ENCODE measurements around the gene KCNJ12.

The KCNJ12 gene

GRCh38 chr17:21382560-21383495 is 6.7 kb downstream of the KCNJ12 start:
- no peak for TF ChIP-seq CTCF (IDR thresholded peaks at IDR 0.05; ENCODE audit: low read depth, low read length)
- H3K4me3 ChIP-seq (replicated peaks in 1 of 2; ENCODE audit: low read depth in 2 of 2, low read length in 2 of 2), result no peak overlapping the region

GRCh38 chr17:21385281-21385845 is 9.2 kb downstream of the KCNJ12 start:
- TF ChIP-seq CTCF (IDR thresholded peaks at IDR 0.05; ENCODE audit: low read depth, low read length), result no peak
- H3K4me3 ChIP-seq (replicated peaks in 1 of 2; ENCODE audit: low read depth in 2 of 2, low read length in 2 of 2), result no peak overlapping the region
- no peak for DNase-seq (ENCODE audit: low read depth in 2 of 2)

More at GRCh38 chr17:21382560-21383495, 6.7 kb downstream of the KCNJ12 start:
- DNase-seq (ENCODE audit: low read depth in 2 of 2), result no peak

GRCh38 chr17:21387616-21388015 is 11.5 kb downstream of the KCNJ12 start:
- no peak for TF ChIP-seq CTCF (IDR thresholded peaks at IDR 0.05; ENCODE audit: low read depth, low read length)
- no peak overlapping the region for H3K4me3 ChIP-seq (replicated peaks in 1 of 2; ENCODE audit: low read depth in 2 of 2, low read length in 2 of 2)

GRCh38 chr17:21388066-21388465 is 11.9 kb downstream of the KCNJ12 start:
- DNase-seq (ENCODE audit: low read depth in 2 of 2), result no peak
- no peak for TF ChIP-seq CTCF (IDR thresholded peaks at IDR 0.05; ENCODE audit: low read depth, low read length)

More at GRCh38 chr17:21387616-21388015, 11.5 kb downstream of the KCNJ12 start:
- no peak for DNase-seq (ENCODE audit: low read depth in 2 of 2)

GRCh38 chr17:21388944-21389343 is 12.8 kb downstream of the KCNJ12 start:
- no peak for DNase-seq (ENCODE audit: low read depth in 2 of 2)
- no peak overlapping the region for H3K4me3 ChIP-seq (replicated peaks in 1 of 2; ENCODE audit: low read depth in 2 of 2, low read length in 2 of 2)
- TF ChIP-seq CTCF (IDR thresholded peaks at IDR 0.05; ENCODE audit: low read depth, low read length), result no peak

More at GRCh38 chr17:21388066-21388465, 11.9 kb downstream of the KCNJ12 start:
- no peak overlapping the region for H3K4me3 ChIP-seq (replicated peaks in 1 of 2; ENCODE audit: low read depth in 2 of 2, low read length in 2 of 2)

GRCh38 chr17:21389394-21389793 is 13.2 kb downstream of the KCNJ12 start:
- no peak for TF ChIP-seq CTCF (IDR thresholded peaks at IDR 0.05; ENCODE audit: low read depth, low read length)
- no peak overlapping the region for H3K4me3 ChIP-seq (replicated peaks in 1 of 2; ENCODE audit: low read depth in 2 of 2, low read length in 2 of 2)
- no peak for DNase-seq (ENCODE audit: low read depth in 2 of 2)

All from cardiac fibroblast (primary cell).